ENCODE results near the gene COPS7A.

DNA sequence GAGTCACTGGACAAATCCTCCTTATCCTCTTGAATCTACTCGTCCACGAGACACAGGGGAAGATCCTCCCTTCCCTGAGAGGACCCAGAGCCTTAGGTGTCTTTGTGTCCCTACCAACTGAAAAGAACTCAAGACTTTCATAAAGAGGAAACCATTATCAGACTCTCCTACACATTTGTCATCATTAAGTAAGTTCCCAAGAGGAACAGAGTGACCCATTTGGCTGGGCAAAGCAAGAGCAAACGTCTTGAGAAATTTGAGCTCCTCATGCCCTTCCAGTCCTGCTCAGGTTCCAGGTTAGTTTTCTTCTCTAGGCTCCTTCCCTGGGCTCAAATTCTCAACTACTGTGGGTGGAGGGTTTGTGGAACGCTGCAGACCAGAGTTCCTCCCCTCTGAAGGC, 23.4 kb downstream of the COPS7A start:
- TF ChIP-seq POLR2A (IDR thresholded peaks at IDR 0.05) = no peak
- TF ChIP-seq, protein P1, sequence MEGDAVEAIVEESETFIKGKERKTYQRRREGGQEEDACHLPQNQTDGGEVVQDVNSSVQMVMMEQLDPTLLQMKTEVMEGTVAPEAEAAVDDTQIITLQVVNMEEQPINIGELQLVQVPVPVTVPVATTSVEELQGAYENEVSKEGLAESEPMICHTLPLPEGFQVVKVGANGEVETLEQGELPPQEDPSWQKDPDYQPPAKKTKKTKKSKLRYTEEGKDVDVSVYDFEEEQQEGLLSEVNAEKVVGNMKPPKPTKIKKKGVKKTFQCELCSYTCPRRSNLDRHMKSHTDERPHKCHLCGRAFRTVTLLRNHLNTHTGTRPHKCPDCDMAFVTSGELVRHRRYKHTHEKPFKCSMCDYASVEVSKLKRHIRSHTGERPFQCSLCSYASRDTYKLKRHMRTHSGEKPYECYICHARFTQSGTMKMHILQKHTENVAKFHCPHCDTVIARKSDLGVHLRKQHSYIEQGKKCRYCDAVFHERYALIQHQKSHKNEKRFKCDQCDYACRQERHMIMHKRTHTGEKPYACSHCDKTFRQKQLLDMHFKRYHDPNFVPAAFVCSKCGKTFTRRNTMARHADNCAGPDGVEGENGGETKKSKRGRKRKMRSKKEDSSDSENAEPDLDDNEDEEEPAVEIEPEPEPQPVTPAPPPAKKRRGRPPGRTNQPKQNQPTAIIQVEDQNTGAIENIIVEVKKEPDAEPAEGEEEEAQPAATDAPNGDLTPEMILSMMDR (IDR thresholded peaks at IDR 0.05) = no peak

Measured in heart left ventricle (tissue), 13 donors.